OCI-LY3 (cell line): Measurements from ENCODE around the gene COMT.

ENCODE experiments used
- H2AFZ ChIP-seq: fragments of 200-600, 300-600 bp; shearing (Covaris generic); 2 replicates; pipeline ENCODE4 v1.6.0; 2014; ENCODE audit warnings: antibody characterized with exemption, low read depth, low read length
- H3K27ac ChIP-seq: fragments of 200-600, 300-600 bp; sonication (generic); 2 replicates; pipeline ENCODE4 v1.5.1; 2014; ENCODE audit warnings: mild to moderate bottlenecking, low read length, moderate library complexity, mixed read lengths
- H3K27me3 ChIP-seq: fragments of 200-600, 300-600 bp; sonication (generic); 2 replicates; pipeline ENCODE4 v1.6.1; 2014; ENCODE audit warnings: low read depth, low read length, mixed read lengths
- H3K36me3 ChIP-seq: fragments of 200-600, 300-600 bp; sonication (generic); replicated peaks from 2 replicates; pipeline ENCODE3; 2014; ENCODE audit warnings: low read depth, low read length, mixed read lengths
- H3K4me1 ChIP-seq: fragments of 300-600, 200-600 bp; sonication (generic); 2 replicates; pipeline ENCODE4 v1.6.1; 2014; ENCODE audit warnings: low read length, mixed read lengths
- H3K4me2 ChIP-seq: fragments of 200-600, 300-600 bp; sonication (generic); 2 replicates; pipeline ENCODE4 v1.6.1; 2014; ENCODE audit warnings: low read length, mixed read lengths
- H3K4me3 ChIP-seq: fragments of 300-600, 200-600 bp; sonication (generic); 2 replicates; pipeline ENCODE4 v1.5.1; 2014; ENCODE audit warnings: antibody characterized with exemption, mild to moderate bottlenecking, low read length, moderate library complexity
- H3K79me2 ChIP-seq: fragments of 300-600, 200-600 bp; shearing (Covaris generic); 2 replicates; pipeline ENCODE4 v1.6.1; 2014; ENCODE audit warnings: mild to moderate bottlenecking, low read length, mixed read lengths
- H3K9ac ChIP-seq: fragments of 300-600, 200-600 bp; shearing (Covaris generic); 2 replicates; pipeline ENCODE4 v1.6.0; 2014; ENCODE audit warnings: mild to moderate bottlenecking, low read length, moderate library complexity
- H3K9me3 ChIP-seq: fragments of 200-600, 300-600 bp; shearing (Covaris generic); 2 replicates; pipeline ENCODE4 v1.6.1; 2014; ENCODE audit warnings: low read length, mixed read lengths; ENCODE audit not compliant: insufficient read depth
- H4K20me1 ChIP-seq: fragments of 200-600, 300-600 bp; sonication (generic); 2 replicates; pipeline ENCODE4 v1.6.1; 2016; ENCODE audit warnings: low read length, mixed read lengths; ENCODE audit not compliant: insufficient read depth
- EZH2phosphoT487 ChIP-seq: fragments of 200-600 bp; shearing (Covaris generic); IDR thresholded peaks from 2 replicates; pipeline ENCODE4 v1.6.1; 2018; ENCODE audit warnings: antibody characterized with exemption, mixed run types, low read depth
- TF ChIP-seq, protein P1 (sequence below): fragments of 200-600, 300-600 bp; sonication (generic); IDR thresholded peaks from 2 replicates; pipeline ENCODE4 v1.5.1; 2014; ENCODE audit warnings: antibody characterized with exemption, low read length, low read depth

Gene COMT

GRCh38 chr22:19980766-19981165 is 39.2 kb downstream of the COMT start:
- H3K4me2 ChIP-seq: no peak overlapping the region
- no peaks in the 10 kb centered on the region for H3K9me3 ChIP-seq
- H3K4me3 ChIP-seq: no peak overlapping the region
- H3K79me2 ChIP-seq: no peaks in the 10 kb centered on the region
- no peaks in the 10 kb centered on the region for H4K20me1 ChIP-seq
- no peak overlapping the region for H3K9ac ChIP-seq
- H3K27me3 ChIP-seq: no peaks in the 10 kb centered on the region
- no peak overlapping the region for H3K27ac ChIP-seq
- TF ChIP-seq EZH2phosphoT487: no peak
- TF ChIP-seq, protein P1, sequence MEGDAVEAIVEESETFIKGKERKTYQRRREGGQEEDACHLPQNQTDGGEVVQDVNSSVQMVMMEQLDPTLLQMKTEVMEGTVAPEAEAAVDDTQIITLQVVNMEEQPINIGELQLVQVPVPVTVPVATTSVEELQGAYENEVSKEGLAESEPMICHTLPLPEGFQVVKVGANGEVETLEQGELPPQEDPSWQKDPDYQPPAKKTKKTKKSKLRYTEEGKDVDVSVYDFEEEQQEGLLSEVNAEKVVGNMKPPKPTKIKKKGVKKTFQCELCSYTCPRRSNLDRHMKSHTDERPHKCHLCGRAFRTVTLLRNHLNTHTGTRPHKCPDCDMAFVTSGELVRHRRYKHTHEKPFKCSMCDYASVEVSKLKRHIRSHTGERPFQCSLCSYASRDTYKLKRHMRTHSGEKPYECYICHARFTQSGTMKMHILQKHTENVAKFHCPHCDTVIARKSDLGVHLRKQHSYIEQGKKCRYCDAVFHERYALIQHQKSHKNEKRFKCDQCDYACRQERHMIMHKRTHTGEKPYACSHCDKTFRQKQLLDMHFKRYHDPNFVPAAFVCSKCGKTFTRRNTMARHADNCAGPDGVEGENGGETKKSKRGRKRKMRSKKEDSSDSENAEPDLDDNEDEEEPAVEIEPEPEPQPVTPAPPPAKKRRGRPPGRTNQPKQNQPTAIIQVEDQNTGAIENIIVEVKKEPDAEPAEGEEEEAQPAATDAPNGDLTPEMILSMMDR: no peak
- H3K4me1 ChIP-seq: peaks cover 3% of the 10 kb centered on the region; the same call in 1 of the 2 replicates
- no peak overlapping the region for H2AFZ ChIP-seq
- no peaks in the 10 kb centered on the region for H3K36me3 ChIP-seq

DNA sequence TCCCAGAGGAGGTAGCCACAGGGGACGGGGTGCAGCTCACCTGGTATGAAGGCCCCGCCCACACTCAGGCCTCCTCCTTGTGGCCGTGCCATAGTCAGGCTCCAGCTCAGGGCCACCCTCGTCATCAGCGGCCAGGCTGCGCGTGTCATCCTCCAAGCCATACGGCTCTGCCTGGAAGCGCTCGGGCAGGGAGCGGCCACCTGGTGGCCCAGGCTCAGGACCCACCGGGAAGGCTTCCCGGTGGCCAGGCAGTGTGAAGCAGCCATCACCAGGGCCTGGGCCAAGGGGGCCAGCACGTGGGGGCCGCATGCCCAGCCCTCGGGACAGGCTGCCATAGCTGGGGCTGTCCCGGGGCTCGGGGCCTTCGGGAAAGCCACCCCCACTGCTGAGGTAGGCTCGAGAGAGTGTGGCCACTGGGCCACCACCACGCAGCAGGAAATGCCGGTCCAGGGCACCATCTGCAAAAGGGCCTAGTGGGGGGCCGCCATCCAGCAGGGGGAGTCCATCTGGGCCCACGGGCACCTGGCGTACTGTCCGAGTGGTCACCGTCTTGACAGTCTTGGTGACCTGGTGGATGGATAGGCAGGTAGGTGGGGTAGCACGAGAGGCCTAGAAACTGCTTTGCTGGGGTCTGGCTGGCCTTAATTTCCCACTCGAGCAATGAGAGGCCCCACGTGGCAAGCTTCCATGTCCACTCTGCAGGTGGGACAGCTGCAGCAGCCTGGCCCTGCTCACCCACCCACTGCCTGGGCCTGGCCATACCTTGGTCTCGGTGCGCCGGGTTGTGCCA is 39.8 kb downstream of the COMT start:
- Histone ChIP-seq H4K20me1 (no peaks in the 10 kb centered on the region), H3K27me3 (no peaks in the 10 kb centered on the region), H3K4me3 (no peak overlapping the region), H3K36me3 (no peaks in the 10 kb centered on the region), H3K9me3 (no peaks in the 10 kb centered on the region), H3K4me2 (no peak overlapping the region), H3K9ac (no peak overlapping the region), H3K4me1 (peaks cover 3% of the 10 kb centered on the region; the same call in 1 of the 2 replicates), H3K79me2 (no peaks in the 10 kb centered on the region), H2AFZ (no peak overlapping the region), H3K27ac (no peak overlapping the region)
- TF ChIP-seq EZH2phosphoT487: no peak
- TF ChIP-seq, protein P1: no peak

GRCh38 chr22:19981961-19982920 is 40.7 kb downstream of the COMT start:
- no peaks in the 10 kb centered on the region for H3K27me3 ChIP-seq
- H3K4me1 ChIP-seq: peaks cover 3% of the 10 kb centered on the region; the same call in 1 of the 2 replicates
- no peaks in the 10 kb centered on the region for H3K9me3 ChIP-seq
- no peak overlapping the region for H3K9ac ChIP-seq
- no peak overlapping the region for H3K4me3 ChIP-seq
- H3K36me3 ChIP-seq: no peaks in the 10 kb centered on the region
- no peaks in the 10 kb centered on the region for H4K20me1 ChIP-seq
- no peak overlapping the region for H3K27ac ChIP-seq
- TF ChIP-seq, protein P1: no peak
- no peak for TF ChIP-seq EZH2phosphoT487
- no peak overlapping the region for H3K4me2 ChIP-seq
- H2AFZ ChIP-seq: no peak overlapping the region
- H3K79me2 ChIP-seq: no peaks in the 10 kb centered on the region
